GM12874 (cell line): ENCODE data around the gene USO1.

Experiments used
- TF ChIP-seq, protein P1 (sequence below): IDR thresholded peaks from 2 replicates; pipeline ENCODE4 v1.5.1; 2011; ENCODE audit warnings: low read depth, mild to moderate bottlenecking, control low read depth, low read length, moderate library complexity; ENCODE audit not compliant: insufficient read depth

USO1 gene

DNA sequence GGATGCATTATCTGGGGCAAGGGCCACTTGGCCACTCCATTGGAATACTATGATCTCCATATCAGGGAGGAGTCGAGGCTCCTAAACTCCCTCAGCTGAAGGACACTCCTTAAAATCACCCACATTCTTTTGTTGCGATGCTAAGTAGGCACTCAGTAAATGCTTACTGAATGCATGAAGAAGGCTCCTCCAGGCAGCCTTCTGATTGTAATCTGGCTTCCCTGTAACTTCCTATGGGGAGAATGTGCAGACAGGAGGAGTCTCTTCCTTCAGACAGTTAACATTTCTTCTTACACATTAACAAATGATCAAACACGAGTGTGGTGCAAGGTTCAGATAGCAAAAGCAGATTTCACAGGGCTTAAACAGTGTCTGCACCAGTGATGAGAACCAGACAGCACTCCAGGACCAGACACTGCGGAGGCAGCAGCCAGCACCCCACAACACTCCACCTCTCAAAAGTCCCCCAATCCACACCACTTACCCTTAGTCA is 21.4 kb upstream of the USO1 start:
- TF ChIP-seq, protein P1, sequence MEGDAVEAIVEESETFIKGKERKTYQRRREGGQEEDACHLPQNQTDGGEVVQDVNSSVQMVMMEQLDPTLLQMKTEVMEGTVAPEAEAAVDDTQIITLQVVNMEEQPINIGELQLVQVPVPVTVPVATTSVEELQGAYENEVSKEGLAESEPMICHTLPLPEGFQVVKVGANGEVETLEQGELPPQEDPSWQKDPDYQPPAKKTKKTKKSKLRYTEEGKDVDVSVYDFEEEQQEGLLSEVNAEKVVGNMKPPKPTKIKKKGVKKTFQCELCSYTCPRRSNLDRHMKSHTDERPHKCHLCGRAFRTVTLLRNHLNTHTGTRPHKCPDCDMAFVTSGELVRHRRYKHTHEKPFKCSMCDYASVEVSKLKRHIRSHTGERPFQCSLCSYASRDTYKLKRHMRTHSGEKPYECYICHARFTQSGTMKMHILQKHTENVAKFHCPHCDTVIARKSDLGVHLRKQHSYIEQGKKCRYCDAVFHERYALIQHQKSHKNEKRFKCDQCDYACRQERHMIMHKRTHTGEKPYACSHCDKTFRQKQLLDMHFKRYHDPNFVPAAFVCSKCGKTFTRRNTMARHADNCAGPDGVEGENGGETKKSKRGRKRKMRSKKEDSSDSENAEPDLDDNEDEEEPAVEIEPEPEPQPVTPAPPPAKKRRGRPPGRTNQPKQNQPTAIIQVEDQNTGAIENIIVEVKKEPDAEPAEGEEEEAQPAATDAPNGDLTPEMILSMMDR = no peak

DNA sequence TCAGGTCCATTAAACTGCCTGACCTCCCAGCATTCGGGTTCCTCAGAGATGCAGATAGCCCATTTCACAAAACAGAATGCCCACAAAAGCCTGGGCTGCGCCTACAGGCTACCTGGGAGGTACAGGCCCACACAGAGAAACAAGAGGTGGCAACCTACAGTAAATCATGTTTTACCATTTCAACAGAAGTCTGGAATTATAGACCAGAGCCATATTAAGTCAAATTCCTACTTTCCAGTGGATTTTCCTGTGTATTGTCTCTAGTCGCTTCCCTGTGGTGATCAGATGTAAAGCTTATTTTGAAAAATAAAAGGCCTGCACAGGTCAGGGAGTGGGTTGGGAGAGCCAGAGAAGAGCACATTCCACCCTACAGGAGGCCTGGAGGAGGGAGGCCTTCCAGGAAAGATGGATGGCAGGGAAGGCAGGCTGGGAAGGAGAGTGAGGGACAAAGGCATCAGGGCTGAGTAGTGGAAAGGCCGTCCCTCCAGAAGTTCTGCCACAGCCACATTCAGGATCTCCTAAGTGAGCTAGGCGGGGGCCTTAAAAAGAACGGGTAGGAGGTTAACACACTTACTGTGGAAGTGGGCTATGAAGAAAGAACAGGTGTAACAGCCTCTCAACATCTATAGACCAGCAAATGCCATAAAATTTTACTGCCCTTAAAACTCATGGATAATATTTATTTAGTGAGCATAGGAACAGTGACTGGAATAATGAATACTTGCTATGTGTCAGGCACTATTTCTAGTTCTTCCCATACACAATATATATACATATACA is 19.0 kb upstream of the USO1 start:
- TF ChIP-seq, protein P1 = no peak

DNA sequence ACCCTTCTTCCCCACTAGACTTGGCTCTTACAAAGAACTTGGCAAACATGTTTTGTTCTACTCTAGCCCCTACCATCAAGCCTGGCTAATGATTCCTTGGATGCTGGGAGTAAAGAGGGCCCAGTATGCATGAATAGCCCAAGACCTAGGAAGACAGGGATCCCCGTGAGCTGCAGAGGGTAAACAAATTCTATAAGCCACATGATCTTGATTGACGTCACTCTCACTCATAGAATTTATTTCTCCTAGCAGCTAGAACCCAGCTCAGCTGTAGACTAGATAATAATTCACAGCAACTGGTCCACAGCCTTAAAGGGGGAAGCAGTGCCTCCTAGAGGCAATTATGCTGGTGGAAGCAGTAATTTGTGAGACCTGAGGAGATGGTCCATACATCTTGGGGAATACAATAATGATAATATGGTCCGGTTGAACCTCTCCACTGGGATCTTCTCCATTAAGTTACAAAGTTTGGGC is 16.1 kb upstream of the USO1 start:
- TF ChIP-seq, protein P1 = peak; percentile 61

DNA sequence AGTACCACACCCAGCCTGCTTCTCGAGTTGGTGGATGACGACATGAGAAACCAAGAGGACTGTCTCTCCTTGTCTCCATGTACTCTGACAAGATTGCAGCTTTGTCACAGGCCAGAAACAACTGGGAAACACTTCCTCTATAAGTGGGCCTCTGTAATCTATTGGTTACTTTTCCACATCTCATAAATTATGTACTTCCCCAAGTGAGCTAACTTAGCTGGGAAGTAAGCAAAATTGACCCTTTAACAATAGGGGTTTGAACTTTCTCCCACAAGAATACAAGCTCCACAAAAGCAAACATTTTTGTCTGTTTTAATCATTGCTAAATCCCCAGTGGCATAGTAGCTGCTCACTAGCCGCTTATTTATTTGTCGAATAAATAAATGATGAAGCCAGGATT is 14.1 kb upstream of the USO1 start:
- TF ChIP-seq, protein P1 = no peak

DNA sequence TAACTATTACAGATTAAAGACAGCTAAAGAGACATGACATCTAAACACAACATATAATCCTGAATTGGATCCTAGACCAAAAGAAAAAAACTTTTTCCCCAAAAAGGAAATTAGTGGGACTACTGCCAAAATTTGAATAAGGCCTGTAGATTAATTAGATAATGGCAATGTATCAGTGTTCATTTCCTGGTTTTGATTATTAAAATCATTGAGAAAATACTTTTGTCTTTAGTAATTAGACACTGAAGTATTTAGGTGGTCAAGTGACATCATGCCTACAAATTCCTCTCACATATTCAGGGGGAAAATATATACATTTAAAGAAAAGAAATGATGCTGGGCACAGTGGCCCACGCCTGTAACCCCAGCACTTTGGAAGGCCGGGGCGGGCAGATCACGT is 10.4 kb upstream of the USO1 start:
- TF ChIP-seq, protein P1 = no peak

DNA sequence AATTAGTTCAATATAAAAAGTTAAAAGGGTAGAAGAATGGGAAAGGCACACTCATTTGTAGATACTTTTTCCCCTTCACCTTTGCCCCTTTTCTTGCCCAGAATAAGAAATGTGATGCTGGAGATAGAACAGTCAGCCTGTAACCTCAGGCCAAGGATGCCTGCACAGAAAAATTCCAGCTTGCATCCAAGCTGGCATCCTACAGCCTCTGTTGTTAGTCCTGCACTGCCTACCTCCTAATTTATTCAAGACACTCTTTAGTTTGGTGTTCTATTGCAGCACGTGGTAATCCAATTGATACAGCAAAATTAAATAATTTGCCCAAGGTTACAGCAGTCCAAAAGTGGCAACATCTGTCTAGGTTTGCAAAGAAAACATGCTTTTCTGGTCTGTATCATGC is 9.7 kb upstream of the USO1 start:
- TF ChIP-seq, protein P1 = no peak

DNA sequence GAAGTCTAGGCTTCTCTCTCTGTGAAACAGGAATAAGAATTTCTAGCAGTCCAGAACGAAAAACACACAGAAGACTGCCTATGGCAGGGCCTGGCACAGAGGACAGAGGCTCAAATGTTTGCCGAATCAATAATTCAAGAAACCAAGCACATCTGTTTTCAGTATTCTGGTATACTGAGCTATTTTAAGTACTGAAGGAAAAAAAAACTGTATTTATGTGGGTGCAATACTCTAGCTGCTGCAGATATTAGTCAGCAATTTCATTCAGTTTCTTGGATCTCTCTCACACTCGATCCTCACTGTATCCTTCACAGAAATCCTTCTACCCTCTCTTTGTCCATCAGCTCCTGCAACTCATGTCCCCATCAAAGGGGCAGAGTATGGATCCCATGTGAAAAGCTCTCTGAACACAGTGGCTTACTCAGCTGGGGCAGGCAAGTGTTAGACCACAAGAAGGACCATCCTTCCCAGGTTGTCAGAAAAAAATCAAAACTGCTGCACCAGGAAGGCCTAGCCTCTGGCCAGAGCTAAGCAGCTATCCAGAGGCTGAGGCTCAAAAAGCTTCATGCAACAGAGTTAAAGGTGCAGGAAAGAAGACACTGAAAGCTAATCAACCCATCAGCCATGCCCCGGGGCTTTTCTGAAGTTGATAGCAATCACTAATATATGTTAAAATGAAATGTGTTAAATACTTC is 9.1 kb upstream of the USO1 start:
- TF ChIP-seq, protein P1 = no peak
